ENCODE data around the gene NKX6-2. TPM values are rescaled to one million over a fixed set of nuclear protein-coding genes. Genes with fewer than 3 reads are reported as not detected.

NKX6-2 gene
- 1 to 10 TPM in 1 of 2 donors, not detected in 1; 5.0 TPM for total RNA-seq

DNA sequence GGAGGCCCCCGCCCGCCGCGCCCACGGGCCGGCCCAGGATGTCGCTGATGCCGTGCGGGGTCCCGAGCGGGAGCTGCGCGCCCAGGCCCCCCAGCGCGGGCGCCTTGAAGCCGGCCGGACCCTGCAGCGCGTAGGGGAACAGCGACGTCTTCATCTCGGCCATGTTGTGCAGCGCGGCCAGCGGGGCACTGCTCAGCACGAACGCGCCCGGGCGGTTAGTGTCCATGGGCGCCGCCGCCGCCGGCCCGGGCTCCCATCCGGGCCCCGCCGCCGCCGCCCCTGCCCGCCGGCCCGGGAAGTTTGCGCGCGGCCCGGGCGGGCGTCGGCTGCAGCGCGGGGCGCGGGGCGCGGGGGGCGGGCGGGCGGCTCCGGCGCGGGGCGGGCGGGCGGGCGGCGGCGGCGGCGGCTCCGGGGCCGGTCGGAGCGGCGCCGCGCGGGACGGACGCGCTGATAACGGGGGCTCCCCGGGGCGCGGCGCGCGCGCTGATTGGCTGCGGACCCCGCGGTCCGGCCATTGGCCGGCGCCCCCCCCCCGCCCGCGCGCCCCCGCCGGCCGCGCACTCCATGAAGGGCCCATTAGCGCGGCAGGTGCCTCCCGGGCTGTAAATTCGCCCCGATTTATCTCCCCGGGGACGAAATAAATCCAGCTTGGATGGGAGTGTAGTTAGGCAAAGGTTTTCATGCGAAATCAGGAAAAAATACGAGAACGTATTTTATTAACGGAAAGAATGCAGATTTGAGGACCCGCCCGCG lies at the start of gene NKX6-2:
TSS of gene NKX6-2 (minus strand) at position 425 of the 753 bp plus-strand sequence. CDS start at position 226, 199 bp downstream.
- Histone ChIP-seq H3K9me3 (no peaks in the 10 kb centered on the region), H3K36me3 (no peaks in the 10 kb centered on the region), H3K4me3 (peak within 1 kb of the TSS in 1 of 2 donors; percentile 20), H3K27ac (no peak within 1 kb of the TSS), H3K27me3 (replicated peaks; ENCODE audit: insufficient read depth) (peaks cover 34% of the 10 kb centered on the region), H3K4me1 (replicated peaks) (peaks cover 15% of the 10 kb centered on the region)
- intact Hi-C loops (cut with DNase I), result loop anchor here (10.0 kb wide), 1 partner anchor 131 kb away; no protein-coding TSS in a partner anchor
- DNase-seq (ENCODE audit: low spot score), result no peak
- WGBS, result 0% methylated on average over 21 of the region's 119 CpGs
- no peak for TF ChIP-seq POLR2AphosphoS5 (IDR thresholded peaks at IDR 0.05)
- no peak for TF ChIP-seq POLR2A (IDR thresholded peaks at IDR 0.05)

DNA sequence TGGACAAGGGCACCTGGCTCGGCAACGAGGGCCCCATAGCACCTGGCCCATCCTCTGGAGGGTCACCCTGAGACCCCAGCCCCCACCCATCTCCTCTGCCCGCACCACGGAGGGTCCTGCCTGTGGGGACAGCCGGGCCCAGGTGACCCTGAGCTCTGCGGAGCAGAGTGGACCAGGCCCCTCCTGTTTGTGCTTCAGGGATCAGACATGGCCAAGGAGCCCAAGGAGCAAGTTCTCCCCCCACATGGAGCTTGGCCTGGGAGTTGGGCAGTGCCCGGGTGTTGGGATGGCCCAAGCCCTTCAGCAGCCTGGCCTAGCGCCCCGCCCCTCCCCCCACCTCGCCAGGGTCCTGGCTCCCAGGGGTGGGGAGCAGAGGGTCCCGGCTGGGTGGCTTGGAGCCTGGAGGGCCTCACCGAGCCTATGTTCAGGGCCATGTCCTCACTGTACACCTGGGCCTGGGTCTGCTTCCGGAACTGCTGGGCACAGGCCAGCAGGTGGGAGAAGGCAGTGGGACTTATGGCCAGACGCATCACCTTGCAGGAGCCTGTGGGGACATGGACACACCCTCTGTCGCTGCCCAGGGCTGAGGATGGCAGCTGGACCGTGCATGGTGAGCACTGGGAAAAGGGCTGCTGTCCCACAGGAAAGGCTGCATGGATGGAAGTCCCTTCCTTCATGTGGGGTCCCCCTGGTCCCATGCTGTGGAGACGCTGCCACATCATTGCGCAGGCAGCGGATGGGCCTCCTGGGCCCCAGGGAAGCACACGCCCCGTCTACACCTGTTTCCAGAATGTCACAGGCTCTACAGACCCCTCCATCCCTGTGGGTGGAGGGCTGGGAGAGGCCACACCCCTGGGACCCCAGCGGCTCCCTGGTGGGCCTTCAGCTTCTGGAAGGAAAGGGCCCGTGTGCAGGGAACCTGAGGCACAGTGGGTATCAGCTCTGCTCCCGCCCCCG lies 49.2 kb upstream of the NKX6-2 start:
- WGBS, result 78% methylated on average over 22 of the region's 25 CpGs
- intact Hi-C loops (cut with DNase I), result loop anchor here (5.0 to 10.0 kb wide), 2 partner anchors 290 to 482 kb away; no protein-coding TSS in a partner anchor
- peaks cover 24% of the 10 kb centered on the region for H3K27me3 ChIP-seq (replicated peaks; ENCODE audit: insufficient read depth)
- TF ChIP-seq POLR2A (IDR thresholded peaks at IDR 0.05) (no peak), POLR2AphosphoS5 (IDR thresholded peaks at IDR 0.05) (no peak)
- TF ChIP-seq, protein P1, sequence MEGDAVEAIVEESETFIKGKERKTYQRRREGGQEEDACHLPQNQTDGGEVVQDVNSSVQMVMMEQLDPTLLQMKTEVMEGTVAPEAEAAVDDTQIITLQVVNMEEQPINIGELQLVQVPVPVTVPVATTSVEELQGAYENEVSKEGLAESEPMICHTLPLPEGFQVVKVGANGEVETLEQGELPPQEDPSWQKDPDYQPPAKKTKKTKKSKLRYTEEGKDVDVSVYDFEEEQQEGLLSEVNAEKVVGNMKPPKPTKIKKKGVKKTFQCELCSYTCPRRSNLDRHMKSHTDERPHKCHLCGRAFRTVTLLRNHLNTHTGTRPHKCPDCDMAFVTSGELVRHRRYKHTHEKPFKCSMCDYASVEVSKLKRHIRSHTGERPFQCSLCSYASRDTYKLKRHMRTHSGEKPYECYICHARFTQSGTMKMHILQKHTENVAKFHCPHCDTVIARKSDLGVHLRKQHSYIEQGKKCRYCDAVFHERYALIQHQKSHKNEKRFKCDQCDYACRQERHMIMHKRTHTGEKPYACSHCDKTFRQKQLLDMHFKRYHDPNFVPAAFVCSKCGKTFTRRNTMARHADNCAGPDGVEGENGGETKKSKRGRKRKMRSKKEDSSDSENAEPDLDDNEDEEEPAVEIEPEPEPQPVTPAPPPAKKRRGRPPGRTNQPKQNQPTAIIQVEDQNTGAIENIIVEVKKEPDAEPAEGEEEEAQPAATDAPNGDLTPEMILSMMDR (IDR thresholded peaks at IDR 0.05), result no peak
- DNase-seq (ENCODE audit: low spot score), result no peak
- H3K36me3 ChIP-seq, result no peaks in the 10 kb centered on the region
- no peaks in the 10 kb centered on the region for H3K9me3 ChIP-seq
- H3K4me3 ChIP-seq, result no peak overlapping the region
- H3K4me1 ChIP-seq (replicated peaks), result no peaks in the 10 kb centered on the region
- H3K27ac ChIP-seq, result no peak overlapping the region

DNA sequence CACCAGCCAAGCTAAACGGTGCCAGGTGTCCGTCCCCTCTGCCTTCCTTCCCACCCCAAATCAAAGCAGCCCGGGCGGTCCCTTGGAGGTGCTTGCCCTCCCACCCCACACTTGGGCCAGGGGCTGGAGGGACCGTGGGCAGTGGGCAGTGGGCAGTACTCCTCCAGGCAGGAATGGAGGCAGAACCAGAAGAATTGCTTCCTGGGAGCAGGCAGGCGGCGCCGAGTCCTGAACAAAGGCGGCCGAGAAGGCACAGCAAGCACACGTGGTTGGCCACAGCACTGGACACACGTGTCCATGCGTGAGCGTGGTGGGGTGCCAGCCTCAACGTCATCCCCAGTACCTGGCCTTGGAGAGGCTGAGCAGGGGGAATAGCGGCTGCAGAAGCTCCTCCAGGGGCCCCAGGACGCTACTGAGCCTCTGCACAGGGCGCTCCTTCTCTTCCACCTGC lies 48.4 kb upstream of the NKX6-2 start:
- H3K27me3 ChIP-seq (replicated peaks; ENCODE audit: insufficient read depth), result peaks cover 24% of the 10 kb centered on the region
- intact Hi-C loops (cut with DNase I), result loop anchor here (10.0 kb wide), 1 partner anchor 290 kb away; no protein-coding TSS in a partner anchor
- DNase-seq (ENCODE audit: low spot score), result no peak
- no peaks in the 10 kb centered on the region for H3K4me1 ChIP-seq (replicated peaks)
- WGBS, result 85% methylated on average over 18 of the region's 18 CpGs
- no peaks in the 10 kb centered on the region for H3K9me3 ChIP-seq
- H3K27ac ChIP-seq, result no peak overlapping the region
- no peaks in the 10 kb centered on the region for H3K36me3 ChIP-seq
- TF ChIP-seq, protein P1 (IDR thresholded peaks at IDR 0.05), result no peak
- TF ChIP-seq POLR2A (IDR thresholded peaks at IDR 0.05), result no peak
- no peak for TF ChIP-seq POLR2AphosphoS5 (IDR thresholded peaks at IDR 0.05)
- no peak overlapping the region for H3K4me3 ChIP-seq

DNA sequence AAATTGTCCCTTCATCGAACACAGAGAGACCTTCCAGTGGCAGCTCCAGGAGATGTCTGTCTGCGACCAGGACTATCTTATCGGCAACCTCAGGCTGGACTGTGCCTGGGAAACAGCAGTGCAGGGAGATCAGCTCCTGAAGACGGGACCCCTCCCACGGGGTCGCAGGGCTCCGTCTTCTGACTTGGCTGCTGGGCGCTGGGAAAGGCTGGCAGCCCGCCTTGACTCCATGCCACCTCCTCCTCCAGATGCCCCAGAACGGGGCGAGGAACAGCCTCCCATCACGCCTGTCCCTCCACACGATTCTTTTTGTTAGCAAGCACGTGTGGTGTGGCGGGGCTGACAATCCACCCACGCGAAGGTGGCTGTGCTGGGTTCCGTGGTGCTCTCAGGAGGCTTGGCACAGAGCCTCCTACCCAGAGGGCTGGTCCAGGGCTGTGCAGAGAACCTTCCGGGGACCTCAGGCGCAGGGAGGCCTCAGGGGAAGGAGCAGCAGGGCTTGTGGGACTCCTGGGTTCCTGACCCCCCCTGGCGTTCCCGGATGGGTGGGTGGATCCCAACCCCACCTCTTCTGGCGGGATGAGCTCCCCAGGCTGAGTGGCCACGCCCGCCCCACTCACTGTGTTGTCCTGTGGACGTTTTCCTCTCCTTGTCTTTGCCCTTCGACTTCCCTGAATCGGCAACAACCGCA lies 47.6 kb upstream of the NKX6-2 start:
- peaks cover 24% of the 10 kb centered on the region for H3K27me3 ChIP-seq (replicated peaks; ENCODE audit: insufficient read depth)

More for the DNA sequence above, 47.6 kb upstream of the NKX6-2 start:
- TF ChIP-seq POLR2A (IDR thresholded peaks at IDR 0.05) (no peak), POLR2AphosphoS5 (IDR thresholded peaks at IDR 0.05) (no peak)
- TF ChIP-seq, protein P1 (IDR thresholded peaks at IDR 0.05), result no peak
- no peaks in the 10 kb centered on the region for H3K9me3 ChIP-seq
- WGBS, result 62% methylated on average over 27 of the region's 29 CpGs
- intact Hi-C loops (cut with DNase I), result loop anchor here (10.0 kb wide), 1 partner anchor 291 kb away; no protein-coding TSS in a partner anchor
- H3K36me3 ChIP-seq, result no peaks in the 10 kb centered on the region
- no peak for DNase-seq (ENCODE audit: low spot score)
- no peak overlapping the region for H3K4me3 ChIP-seq
- H3K4me1 ChIP-seq (replicated peaks), result no peaks in the 10 kb centered on the region
- H3K27ac ChIP-seq, result no peak overlapping the region
